Glutamatergic neuron (in vitro differentiated cells): ENCODE data around the gene PPP2R2C. TPM values are rescaled to one million over a fixed set of nuclear protein-coding genes. Genes with fewer than 3 reads are reported as not detected.
A peak's percentile ranks its signal among the peaks of the same experiment; 100 is the strongest.

Source experiments
- DNase-seq: peaks from one replicate; pipeline ENCODE4 v3.0.0; 2022
- H3K27ac Mint-ChIP-seq: one replicate; pipeline ENCODE4 v1.8.0; 2020; ENCODE audit warnings: mild to moderate bottlenecking, mixed read lengths, inconsistent platforms; ENCODE audit not compliant: unreplicated experiment
- H3K27me3 Mint-ChIP-seq: one replicate; pipeline ENCODE4 v1.8.0; 2020; ENCODE audit warnings: mild to moderate bottlenecking, moderate library complexity, mixed read lengths, inconsistent platforms; ENCODE audit not compliant: unreplicated experiment
- H3K36me3 Mint-ChIP-seq: one replicate; pipeline ENCODE4 v1.8.0; 2020; ENCODE audit warnings: mild to moderate bottlenecking, mixed read lengths, inconsistent platforms; ENCODE audit not compliant: unreplicated experiment
- H3K4me1 Mint-ChIP-seq: one replicate; pipeline ENCODE4 v1.8.0; 2020; ENCODE audit warnings: mild to moderate bottlenecking, low read depth, mixed read lengths, inconsistent platforms; ENCODE audit not compliant: unreplicated experiment
- H3K4me3 Mint-ChIP-seq: one replicate; pipeline ENCODE4 v1.8.0; 2020; ENCODE audit warnings: mild to moderate bottlenecking, mixed read lengths, inconsistent platforms; ENCODE audit not compliant: unreplicated experiment
- H3K9me3 Mint-ChIP-seq: one replicate; pipeline ENCODE4 v1.8.0; 2020; ENCODE audit warnings: mild to moderate bottlenecking, moderate library complexity, mixed read lengths, inconsistent platforms; ENCODE audit not compliant: unreplicated experiment
- total RNA-seq: library from RNA; stranded (reverse); fragmentation: NEBNext Ultra II Directional; extraction: Animal tissue kit (Norgen Biotek cat#: 25700); gene quantifications from one replicate; pipeline ENCODE4 v1.2.1, GENCODE V29; 2021; ENCODE audit not compliant: unreplicated experiment
- TF ChIP-seq, protein P1 (sequence below): fragments of 200-600 bp; sonication (generic); IDR thresholded peaks from one replicate; pipeline ENCODE4 v1.5.0; 2021; ENCODE audit not compliant: partially characterized antibody, unreplicated experiment

Gene PPP2R2C
- total RNA-seq, 1 donor from 2014 or later, result 9.4 TPM

DNA sequence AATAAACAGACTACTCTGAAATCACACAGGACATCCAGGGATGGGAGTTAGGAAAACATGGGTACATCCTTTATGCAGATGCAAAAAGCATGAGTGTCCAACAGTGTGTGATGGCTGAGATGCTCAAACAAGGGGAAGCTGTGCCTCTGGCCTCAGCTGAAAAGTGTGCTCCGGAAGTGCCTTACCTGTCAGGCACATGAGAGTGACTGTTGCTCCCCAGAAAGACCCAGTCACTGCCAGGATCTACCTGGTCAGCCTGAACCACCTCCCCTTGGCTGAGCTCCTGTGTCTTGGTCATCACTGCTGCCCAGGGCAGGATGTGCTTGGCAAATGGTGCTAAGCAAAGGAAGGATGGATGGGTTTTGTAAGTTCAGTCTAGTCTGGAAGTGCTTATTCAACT, 4.0 kb downstream of the PPP2R2C start:
- Mint-ChIP-seq H3K4me3 (no peak overlapping the region), H3K9me3 (no peaks in the 10 kb centered on the region), H3K36me3 (no peaks in the 10 kb centered on the region), H3K27me3 (peaks cover 7% of the 10 kb centered on the region), H3K27ac (no peak overlapping the region), H3K4me1 (no peaks in the 10 kb centered on the region)
- DNase-seq, result no peak
- TF ChIP-seq, protein P1, sequence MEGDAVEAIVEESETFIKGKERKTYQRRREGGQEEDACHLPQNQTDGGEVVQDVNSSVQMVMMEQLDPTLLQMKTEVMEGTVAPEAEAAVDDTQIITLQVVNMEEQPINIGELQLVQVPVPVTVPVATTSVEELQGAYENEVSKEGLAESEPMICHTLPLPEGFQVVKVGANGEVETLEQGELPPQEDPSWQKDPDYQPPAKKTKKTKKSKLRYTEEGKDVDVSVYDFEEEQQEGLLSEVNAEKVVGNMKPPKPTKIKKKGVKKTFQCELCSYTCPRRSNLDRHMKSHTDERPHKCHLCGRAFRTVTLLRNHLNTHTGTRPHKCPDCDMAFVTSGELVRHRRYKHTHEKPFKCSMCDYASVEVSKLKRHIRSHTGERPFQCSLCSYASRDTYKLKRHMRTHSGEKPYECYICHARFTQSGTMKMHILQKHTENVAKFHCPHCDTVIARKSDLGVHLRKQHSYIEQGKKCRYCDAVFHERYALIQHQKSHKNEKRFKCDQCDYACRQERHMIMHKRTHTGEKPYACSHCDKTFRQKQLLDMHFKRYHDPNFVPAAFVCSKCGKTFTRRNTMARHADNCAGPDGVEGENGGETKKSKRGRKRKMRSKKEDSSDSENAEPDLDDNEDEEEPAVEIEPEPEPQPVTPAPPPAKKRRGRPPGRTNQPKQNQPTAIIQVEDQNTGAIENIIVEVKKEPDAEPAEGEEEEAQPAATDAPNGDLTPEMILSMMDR, result no peak

DNA sequence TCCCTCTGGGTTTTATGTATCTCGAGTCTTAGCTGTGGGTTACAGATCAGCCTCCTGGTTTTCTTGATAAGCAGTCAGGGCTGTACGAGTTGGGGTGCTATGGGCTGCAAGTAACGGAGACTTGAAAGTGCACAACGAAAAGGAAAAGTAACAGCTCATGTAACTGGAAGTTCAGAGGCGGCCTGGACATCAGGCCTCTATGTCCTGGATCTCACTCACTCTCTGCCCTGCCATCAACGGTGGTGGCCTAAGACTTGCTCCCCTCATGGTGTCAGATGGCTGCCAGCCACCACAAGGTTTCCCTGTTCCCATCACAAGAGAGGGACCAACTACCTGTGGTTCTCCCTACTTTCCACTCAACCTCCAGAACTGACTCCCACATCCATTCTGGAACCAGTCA, 4.8 kb downstream of the PPP2R2C start:
- Mint-ChIP-seq H3K36me3 (peaks cover 1% of the 10 kb centered on the region), H3K4me3 (no peak overlapping the region), H3K27me3 (peaks cover 4% of the 10 kb centered on the region), H3K4me1 (no peaks in the 10 kb centered on the region), H3K27ac (no peak overlapping the region), H3K9me3 (no peaks in the 10 kb centered on the region)
- DNase-seq, result no peak
- TF ChIP-seq, protein P1, result no peak

- peaks cover 4% of the 10 kb centered on the region for H3K27me3 Mint-ChIP-seq
- peaks cover 4% of the 10 kb centered on the region for H3K36me3 Mint-ChIP-seq
- no peak overlapping the region for H3K27ac Mint-ChIP-seq
- peak overlapping the region; percentile 30 for H3K4me3 Mint-ChIP-seq
- TF ChIP-seq, protein P1, result no peak
- no peaks in the 10 kb centered on the region for H3K4me1 Mint-ChIP-seq
- DNase-seq, result no peak
- H3K9me3 Mint-ChIP-seq, result no peaks in the 10 kb centered on the region
These were observed 5.5 kb downstream of the PPP2R2C start for GRCh38 chr4:6466756-6467381.

DNA sequence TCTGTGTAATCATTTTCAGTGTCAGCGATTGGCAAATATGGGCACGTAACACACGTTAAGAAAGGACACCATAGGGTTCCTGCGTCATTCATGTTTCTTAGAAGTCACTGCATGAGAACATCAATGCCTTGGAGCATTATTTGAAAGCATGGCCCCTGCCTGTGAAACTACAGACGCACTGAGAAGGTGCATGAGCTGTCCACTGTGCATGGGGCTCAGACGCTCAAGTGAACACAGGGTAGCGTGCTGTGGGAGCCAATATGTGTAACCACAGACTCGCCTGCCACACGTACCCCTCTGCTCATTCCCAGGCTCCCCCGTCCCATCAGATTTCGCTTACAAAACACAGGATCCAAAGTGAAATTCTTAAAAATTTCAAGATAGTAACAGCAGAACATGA, 6.5 kb downstream of the PPP2R2C start:
- H3K27me3 Mint-ChIP-seq, result peaks cover 4% of the 10 kb centered on the region
- H3K27ac Mint-ChIP-seq, result no peak overlapping the region
- H3K36me3 Mint-ChIP-seq, result peaks cover 4% of the 10 kb centered on the region
- TF ChIP-seq, protein P1, result no peak
- DNase-seq, result no peak
- no peak overlapping the region for H3K4me3 Mint-ChIP-seq
- no peaks in the 10 kb centered on the region for H3K4me1 Mint-ChIP-seq
- H3K9me3 Mint-ChIP-seq, result no peaks in the 10 kb centered on the region

DNA sequence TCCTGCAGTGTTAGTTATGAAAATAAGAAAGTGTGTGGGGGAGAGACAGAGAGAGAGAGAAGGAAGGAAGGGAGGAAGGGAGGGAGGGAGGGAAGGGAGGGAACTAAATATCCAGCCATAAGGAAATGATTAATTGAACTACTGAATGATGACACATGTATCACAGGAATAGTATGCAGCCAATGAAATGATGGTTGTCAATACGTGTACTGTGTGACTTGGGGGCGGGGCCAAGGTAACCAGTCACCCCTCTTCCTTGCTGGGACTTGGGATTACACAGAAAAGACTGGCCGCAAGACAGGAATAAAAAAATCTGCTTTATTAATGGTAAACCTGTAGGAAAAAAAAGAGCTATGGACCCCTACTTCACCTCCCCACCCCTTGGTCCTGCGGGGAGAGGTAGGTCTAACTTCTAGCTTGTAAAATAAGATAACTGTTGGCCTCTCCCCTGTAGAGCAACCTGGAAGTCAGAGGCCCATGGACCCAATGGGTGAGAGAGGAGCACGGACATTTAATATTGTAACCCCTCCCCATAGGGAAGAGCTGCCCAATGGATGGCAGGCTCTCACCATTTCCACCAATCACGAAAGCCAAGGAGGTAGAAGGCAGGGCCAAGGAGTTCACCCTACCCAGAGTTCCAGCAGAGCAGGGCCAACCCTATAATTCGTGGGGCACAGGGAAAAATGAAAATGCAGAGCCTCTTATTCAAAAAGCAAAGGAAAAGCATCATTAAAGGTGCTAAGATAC, 7.4 kb downstream of the PPP2R2C start:
- Mint-ChIP-seq H3K9me3 (no peaks in the 10 kb centered on the region), H3K4me1 (no peaks in the 10 kb centered on the region), H3K4me3 (no peak overlapping the region), H3K36me3 (peaks cover 4% of the 10 kb centered on the region), H3K27ac (no peak overlapping the region), H3K27me3 (peaks cover 4% of the 10 kb centered on the region)
- TF ChIP-seq, protein P1, result no peak
- DNase-seq, result no peak
